H1 (cell line): ENCODE data around the gene SSUH2. TPM values are rescaled to one million over a fixed set of nuclear protein-coding genes. Genes with fewer than 3 reads are reported as not detected.
A peak's percentile ranks its signal among the peaks of the same experiment; 100 is the strongest.

Source experiments
- CTCF ChIA-PET: fragments of 300-600 bp; sonication (Branson Sonifier 250); formaldehyde crosslinking; loops from one replicate; lab custom pipeline; 2021; ENCODE audit not compliant: partially characterized antibody; lab: Charles Lee
- POLR2A ChIA-PET: fragments of 300-600 bp; sonication (Branson Sonifier 250); formaldehyde crosslinking; loops from one replicate; lab custom pipeline; 2021; ENCODE audit warnings: inconsistent platforms; ENCODE audit not compliant: partially characterized antibody; lab: Charles Lee
- DNase-seq, 2 experiments: peaks; one replicate each; pipeline versions ENCODE4 v3.0.0 to v3.0.0-alpha.2; 2010 to 2022; ENCODE audit warnings: low spot score in 2 of 2, low read depth in 1 of 2, mixed read lengths in 1 of 2
- FAIRE-seq: peaks from 2 replicates; lab custom pipeline; 2011; peaks lifted over from hg19 to GRCh38; lab: Jason Lieb, UNC
- H2AFZ ChIP-seq: 2 replicates; pipeline ENCODE4 v1.8.1; 2012; ENCODE audit warnings: low read length, inconsistent platforms
- H2AK5ac ChIP-seq: 2 replicates; pipeline ENCODE4 v1.6.1; 2013; ENCODE audit warnings: low read depth, low read length
- H2BK120ac ChIP-seq: replicated peaks from 2 replicates; pipeline ENCODE3; 2013; ENCODE audit warnings: low read depth, low read length, inconsistent platforms
- H2BK12ac ChIP-seq: 2 replicates; pipeline ENCODE4 v1.6.1; 2013; ENCODE audit warnings: low read depth, low read length
- H2BK15ac ChIP-seq: 2 replicates; pipeline ENCODE4 v1.6.1; 2013; ENCODE audit warnings: low read length
- H2BK20ac ChIP-seq: 2 replicates; pipeline ENCODE4 v1.6.1; 2013; ENCODE audit warnings: low read length
- H2BK5ac ChIP-seq: 2 replicates; pipeline ENCODE4 v1.6.1; 2013; ENCODE audit warnings: low read depth, low read length
- H3K14ac ChIP-seq: 2 replicates; pipeline ENCODE4 v1.6.1; 2013; ENCODE audit warnings: inconsistent platforms; ENCODE audit not compliant: insufficient read length
- H3K18ac ChIP-seq: 2 replicates; pipeline ENCODE4 v1.6.1; 2013; ENCODE audit warnings: low read length; ENCODE audit errors: extremely low read depth
- H3K23ac ChIP-seq: 2 replicates; pipeline ENCODE4 v1.6.1; 2013; ENCODE audit warnings: inconsistent platforms; ENCODE audit not compliant: insufficient read length
- H3K23me2 ChIP-seq: 2 replicates; pipeline ENCODE4 v1.6.1; 2013; ENCODE audit warnings: low read depth, low read length
- H3K27ac ChIP-seq: 2 replicates; pipeline ENCODE4 v1.6.1; 2011; ENCODE audit warnings: low read depth, low read length, inconsistent platforms
- H3K27me3 ChIP-seq, 4 experiments: replicated peaks in 1 of 4; 1 replicate in 1 of 4; 2 replicates in 3 of 4; pipeline versions ENCODE4 v1.6.1 to v1.8.1; 2011 to 2013; ENCODE audit warnings: low read length in 3 of 4, mild to moderate bottlenecking in 3 of 4, inconsistent platforms in 2 of 4, mixed read lengths in 2 of 4, moderate library complexity in 1 of 4; ENCODE audit not compliant: control insufficient read depth in 3 of 4, insufficient read depth in 3 of 4; ENCODE audit errors: extremely low read depth in 1 of 4
- H3K36me3 ChIP-seq, 4 experiments: 2 replicates each; pipeline versions ENCODE4 v1.6.1 to v1.8.1; 2011 to 2013; ENCODE audit warnings: mild to moderate bottlenecking in 4 of 4, low read length in 3 of 4, moderate library complexity in 2 of 4, control low read depth in 1 of 4, inconsistent platforms in 1 of 4; ENCODE audit not compliant: insufficient read depth in 4 of 4, control insufficient read depth in 2 of 4
- H3K4ac ChIP-seq: replicated peaks from 2 replicates; pipeline ENCODE3; 2013; ENCODE audit warnings: low read length, low read depth, mixed read lengths, inconsistent platforms; ENCODE audit not compliant: insufficient read length
- H3K4me1 ChIP-seq, 4 experiments: replicated peaks in 1 of 4; 1 replicate in 1 of 4; 2 replicates in 3 of 4; pipeline versions ENCODE4 v1.6.1 to v1.8.1; 2011 to 2013; ENCODE audit warnings: low read length in 3 of 4, inconsistent platforms in 2 of 4, mixed read lengths in 1 of 4; ENCODE audit not compliant: insufficient read depth in 4 of 4, control insufficient read depth in 3 of 4
- H3K4me2 ChIP-seq, 2 experiments: 2 replicates each; pipeline versions ENCODE4 v1.6.1 to v1.8.1; 2011 to 2013; ENCODE audit warnings: low read depth in 2 of 2, low read length in 2 of 2, control low read depth in 1 of 2, inconsistent platforms in 1 of 2, mild to moderate bottlenecking in 1 of 2; ENCODE audit not compliant: insufficient read depth in 1 of 2
- H3K4me3 ChIP-seq, 4 experiments: fragments of 200-600, 300-600 bp in 1 of 4; sonication (generic), shearing (Covaris generic), sonication (Bioruptor Twin) in 1 of 4; 2 replicates each; pipeline versions ENCODE4 v1.5.1 to v1.8.1; 2011 to 2016; ENCODE audit warnings: low read length in 4 of 4, low read depth in 3 of 4, control low read depth in 2 of 4, inconsistent platforms in 2 of 4, mild to moderate bottlenecking in 2 of 4, mixed read lengths in 1 of 4, moderate library complexity in 1 of 4; ENCODE audit not compliant: insufficient read depth in 2 of 4; ENCODE audit errors: extremely low read depth in 1 of 4
- H3K56ac ChIP-seq: replicated peaks from 2 replicates; pipeline ENCODE3; 2013; ENCODE audit warnings: low read depth, mild to moderate bottlenecking, mixed read lengths, low read length, inconsistent platforms; ENCODE audit not compliant: insufficient read length
- H3K79me1 ChIP-seq: 2 replicates; pipeline ENCODE4 v1.6.1; 2013; ENCODE audit warnings: low read depth, low read length, control low read depth
- H3K79me2 ChIP-seq, 2 experiments: 2 replicates each; pipeline versions ENCODE4 v1.6.1 to v1.8.1; 2012 to 2013; ENCODE audit warnings: low read length in 2 of 2, mild to moderate bottlenecking in 2 of 2, inconsistent platforms in 1 of 2; ENCODE audit not compliant: insufficient read depth in 2 of 2, control insufficient read depth in 1 of 2
- H3K9ac ChIP-seq, 4 experiments: replicated peaks in 1 of 4; 1 replicate in 1 of 4; 2 replicates in 3 of 4; pipeline versions ENCODE4 v1.6.1 to v1.8.1; 2011 to 2013; ENCODE audit warnings: low read depth in 3 of 4, low read length in 3 of 4, control low read depth in 2 of 4, mild to moderate bottlenecking in 2 of 4, moderate library complexity in 2 of 4, inconsistent platforms in 1 of 4; ENCODE audit errors: extremely low read depth in 1 of 4
- H3K9me3 ChIP-seq, 2 experiments: 2 replicates each; pipeline versions ENCODE4 v1.6.1 to v1.8.1; 2012 to 2013; ENCODE audit warnings: mild to moderate bottlenecking in 2 of 2, moderate library complexity in 2 of 2, control low read depth in 1 of 2, inconsistent platforms in 1 of 2, low read depth in 1 of 2, low read length in 1 of 2, mixed read lengths in 1 of 2; ENCODE audit not compliant: insufficient read depth in 2 of 2
- H4K20me1 ChIP-seq, 2 experiments: replicated peaks in 1 of 2; 2 replicates each; pipeline versions ENCODE3 to v1.8.1; 2011 to 2013; ENCODE audit warnings: inconsistent platforms in 2 of 2, low read length in 2 of 2, mild to moderate bottlenecking in 1 of 2; ENCODE audit not compliant: insufficient read depth in 2 of 2, control insufficient read depth in 1 of 2
- H4K5ac ChIP-seq: 2 replicates; pipeline ENCODE4 v1.6.1; 2013; ENCODE audit warnings: low read length, low read depth, mixed read lengths, inconsistent platforms; ENCODE audit not compliant: insufficient read length
- H4K8ac ChIP-seq: 2 replicates; pipeline ENCODE4 v1.8.0; 2013; ENCODE audit warnings: mild to moderate bottlenecking, moderate library complexity, low read length, inconsistent platforms; ENCODE audit not compliant: insufficient read depth; ENCODE audit errors: extremely low read depth
- H4K91ac ChIP-seq: replicated peaks from 2 replicates; pipeline ENCODE3; 2013; ENCODE audit warnings: low read length, mixed read lengths, inconsistent platforms; ENCODE audit not compliant: insufficient read length
- CBX8 ChIP-seq: fragments of 300-800, 300-1000 bp; sonication (generic); IDR thresholded peaks from 2 replicates; pipeline ENCODE4 v1.7.1; 2016; ENCODE audit warnings: low read depth, low read length, borderline replicate concordance
- EZH2 ChIP-seq: fragments of 200-600 bp; sonication (generic); IDR thresholded peaks from 2 replicates; pipeline ENCODE4 v1.7.1; 2012; ENCODE audit warnings: low read depth, mild to moderate bottlenecking, moderate library complexity, low read length, inconsistent platforms; ENCODE audit not compliant: severe bottlenecking
- SAP30 ChIP-seq: fragments of 300-600 bp; sonication (generic); IDR thresholded peaks from 2 replicates; pipeline ENCODE4 v1.7.1; 2012; ENCODE audit warnings: low read length, moderate library complexity, mild to moderate bottlenecking, inconsistent platforms; ENCODE audit not compliant: insufficient read depth, insufficient replicate concordance
- TEAD4 ChIP-seq: IDR thresholded peaks from 2 replicates; pipeline ENCODE4 v1.6.1; 2012; ENCODE audit warnings: low read depth, low read length, inconsistent platforms, mixed read lengths
- polyA plus RNA-seq, 7 experiments: library from polyadenylated mRNA; depleted of rRNA in 3 of 7; stranded (reverse) in 5 of 7; unstranded in 2 of 7; fragments of >200 nt in 5 of 7; fragments of 200-250 nt in 2 of 7; gene quantifications; 1 replicate in 5 of 7; 2 replicates in 1 of 7; 4 replicates in 1 of 7; pipeline versions ENCODE4 v1.2.1 to v1.2.3, GENCODE V29; 2011 to 2013; ENCODE audit warnings: missing spikeins in 2 of 7, mixed read lengths in 2 of 7
- total RNA-seq: library from RNA; stranded (reverse); fragmentation: NEBNext Ultra II Directional; extraction: Animal tissue kit (Norgen Biotek cat#: 25700); gene quantifications from 2 replicates; pipeline ENCODE4 v1.2.1, GENCODE V29; 2021

Gene SSUH2
- total and polyA plus RNA-seq, 2 of the 8 experiments (the other 6 are each of a cell fraction or from before 2014, with no cell fraction given): 0.62 to 0.69 TPM

DNA sequence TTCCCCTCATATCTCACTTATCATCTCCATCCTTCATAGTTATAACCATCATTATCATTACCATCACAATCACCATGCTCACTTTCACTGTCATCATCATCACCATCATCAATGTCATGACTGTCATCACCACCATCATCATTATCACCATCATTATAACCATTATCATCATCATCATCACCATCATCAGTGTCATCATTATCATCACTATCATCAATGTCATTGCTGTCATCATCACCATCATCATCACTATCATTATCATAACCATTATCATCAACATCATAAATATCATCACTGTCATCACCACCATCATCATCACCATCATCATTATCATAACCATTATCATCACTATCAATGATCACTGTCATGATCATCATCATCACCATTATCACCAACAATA, 44.1 kb downstream of the SSUH2 start:
- H3K4me2 ChIP-seq: no peak overlapping the region
- POLR2A ChIA-PET: interaction anchor here (0.9 kb wide), 1 partner anchor 11 kb away, joined by 3 read pairs; no protein-coding TSS in a partner anchor
- H4K91ac ChIP-seq: no peak overlapping the region
- no peak overlapping the region for H2BK5ac ChIP-seq
- no peak overlapping the region for H3K18ac ChIP-seq
- H3K9me3 ChIP-seq: no peaks in the 10 kb centered on the region
- H3K9ac ChIP-seq: no peak overlapping the region
- H3K4me1 ChIP-seq: no peaks in the 10 kb centered on the region
- no peaks in the 10 kb centered on the region for H3K27me3 ChIP-seq
- no peak overlapping the region for H3K14ac ChIP-seq
- no peaks in the 10 kb centered on the region for H4K20me1 ChIP-seq
- H3K79me2 ChIP-seq: no peaks in the 10 kb centered on the region
- no peak overlapping the region for H2BK120ac ChIP-seq
- no peak overlapping the region for H4K8ac ChIP-seq
- H2BK15ac ChIP-seq: no peak overlapping the region
- no peak overlapping the region for H4K5ac ChIP-seq
- no peak overlapping the region for H2AK5ac ChIP-seq
- H3K4me3 ChIP-seq: no peak overlapping the region
- H3K23me2 ChIP-seq: peaks cover 3% of the 10 kb centered on the region; the same call in 1 of the 2 replicates
- H3K4ac ChIP-seq: no peak overlapping the region
- CTCF ChIA-PET: interaction anchor here (0.9 to 1.4 kb wide), 3 partner anchors 10 to 158 kb away, joined by 3 to 5 read pairs (median 5); no protein-coding TSS in a partner anchor
- H3K23ac ChIP-seq: no peak overlapping the region
- no peaks in the 10 kb centered on the region for H3K79me1 ChIP-seq
- H3K56ac ChIP-seq: peak overlapping the region; percentile 17
- no peak overlapping the region for H3K27ac ChIP-seq
- DNase-seq: no peak
- FAIRE-seq: no peak
- no peak overlapping the region for H2BK12ac ChIP-seq
- H2AFZ ChIP-seq: no peak overlapping the region
- no peak overlapping the region for H2BK20ac ChIP-seq
- H3K36me3 ChIP-seq: no peaks in the 10 kb centered on the region
- TF ChIP-seq SAP30 (no peak), CBX8 (no peak), EZH2 (no peak), TEAD4 (no peak)
